RKO (cell line): Measurements from ENCODE around the gene CABP4.
"Not testable (repeated sequence)": the region's sequence is repeated elsewhere in the genome, so short reads cannot be mapped to it uniquely, and the experiment has no call there.

ENCODE experiments used
- DNase-seq: peaks from one replicate; pipeline ENCODE4 v3.0.0-alpha.2; 2016; ENCODE audit warnings: low spot score

CABP4 gene

DNA sequence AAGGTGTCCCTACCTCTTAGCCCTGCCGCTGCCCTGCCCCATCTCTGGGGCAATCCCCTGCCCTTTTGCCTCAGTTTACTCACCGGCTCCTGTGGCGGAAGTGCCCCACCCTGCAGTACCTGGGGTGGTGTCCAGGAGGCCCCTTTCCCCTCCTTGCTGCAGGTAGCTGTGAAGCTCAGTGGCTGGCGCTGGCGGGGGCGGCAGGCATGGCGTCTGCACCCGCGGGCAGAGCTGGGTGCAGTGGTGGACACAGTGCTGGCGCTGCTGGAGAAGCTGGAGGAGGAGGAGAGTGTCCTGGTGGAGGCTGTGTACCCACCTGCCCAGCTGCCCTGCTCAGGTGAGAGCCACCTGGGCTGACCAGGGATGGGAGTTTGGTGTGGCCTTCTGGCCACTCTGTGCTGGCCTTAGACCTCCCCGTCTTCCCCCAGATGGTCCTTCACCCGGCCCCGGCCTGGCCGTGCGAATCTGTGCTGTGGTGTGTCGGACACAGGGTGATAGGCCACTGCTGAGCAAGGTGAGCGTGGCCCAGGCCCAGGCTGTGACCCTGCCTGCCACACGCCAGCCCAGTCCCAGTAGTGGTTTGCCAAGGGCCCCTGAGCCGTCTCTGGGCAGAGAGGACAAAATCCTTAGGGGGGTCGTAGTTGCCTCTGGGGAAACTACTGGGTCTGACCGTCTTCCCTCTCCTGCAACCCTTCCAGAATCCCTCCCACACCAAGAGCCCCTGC, 35.7 kb upstream of the CABP4 start:
- DNase-seq = no peak

GRCh38 chr11:67420147-67420645, 35.0 kb upstream of the CABP4 start:
- DNase-seq = no peak

DNA sequence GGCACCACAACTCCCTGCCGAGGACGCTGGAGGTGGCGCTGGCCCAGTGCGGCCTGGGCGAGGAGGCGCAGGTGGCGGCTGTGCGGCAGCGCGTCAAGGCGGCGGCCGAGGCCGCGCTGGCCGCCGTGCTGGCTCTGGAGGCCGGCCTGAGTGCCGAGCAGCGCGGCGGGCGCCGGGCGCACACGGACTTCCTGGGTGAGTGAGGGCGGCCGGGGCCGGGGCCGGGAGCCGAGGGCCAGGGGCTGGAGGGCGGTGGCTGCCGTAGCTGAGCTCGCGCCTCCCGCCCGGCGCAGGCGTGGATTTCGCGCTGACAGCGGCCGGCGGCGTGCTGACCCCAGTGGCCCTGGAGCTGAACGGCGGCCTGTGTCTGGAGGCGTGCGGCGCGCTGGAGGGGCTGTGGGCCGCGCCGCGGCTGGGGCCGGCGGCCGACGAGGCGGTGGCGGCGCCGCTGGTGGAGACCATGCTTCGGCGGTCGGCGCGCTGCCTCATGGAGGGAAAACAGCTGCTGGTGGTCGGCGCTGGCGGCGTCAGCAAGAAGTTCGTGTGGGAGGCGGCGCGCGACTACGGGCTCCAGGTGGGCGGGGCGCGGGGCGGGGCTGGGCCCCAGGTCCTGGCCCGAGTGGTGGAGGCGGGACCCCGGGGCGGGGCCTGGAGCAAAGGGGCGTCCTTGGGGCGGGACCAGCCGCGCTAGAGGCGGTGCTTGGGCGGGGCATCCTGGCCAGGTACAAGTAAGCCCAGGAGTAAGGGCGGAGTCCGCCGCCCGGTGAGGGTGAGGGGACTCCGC, 34.3 kb upstream of the CABP4 start:
- peak; percentile 90 for DNase-seq

DNA sequence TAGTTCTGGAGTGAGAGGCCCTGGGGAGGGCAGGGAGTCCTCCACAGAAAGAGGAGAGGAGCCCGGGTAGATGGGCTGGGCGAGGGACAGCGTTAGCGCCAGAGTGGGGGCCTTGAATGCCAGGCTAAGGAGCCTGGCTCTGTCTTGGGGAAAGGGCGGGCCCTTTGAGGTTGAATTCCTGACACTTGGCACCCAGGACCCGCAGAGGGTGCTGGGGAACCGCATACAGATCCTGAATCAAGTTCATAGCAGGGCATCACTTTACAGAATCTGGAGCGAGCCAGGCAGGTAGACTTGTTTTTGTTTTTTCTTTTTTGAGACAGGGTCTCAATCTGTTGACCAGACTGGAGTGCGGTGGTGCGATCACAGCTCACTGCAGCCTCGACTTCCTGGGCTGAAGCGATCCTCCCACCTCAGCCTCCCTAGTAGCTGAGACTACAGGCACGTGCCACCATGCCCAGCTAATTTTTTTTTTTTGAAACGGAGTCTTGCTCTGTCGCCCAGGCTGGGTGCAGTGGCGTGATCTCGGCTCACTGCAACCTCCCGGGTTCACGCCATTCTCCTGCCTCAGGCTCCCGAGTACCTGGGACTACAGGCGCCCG, 33.6 kb upstream of the CABP4 start:
- DNase-seq = no peak

- DNase-seq = no peak
Measured at GRCh38 chr11:67422891-67423290, 32.3 kb upstream of the CABP4 start.

DNA sequence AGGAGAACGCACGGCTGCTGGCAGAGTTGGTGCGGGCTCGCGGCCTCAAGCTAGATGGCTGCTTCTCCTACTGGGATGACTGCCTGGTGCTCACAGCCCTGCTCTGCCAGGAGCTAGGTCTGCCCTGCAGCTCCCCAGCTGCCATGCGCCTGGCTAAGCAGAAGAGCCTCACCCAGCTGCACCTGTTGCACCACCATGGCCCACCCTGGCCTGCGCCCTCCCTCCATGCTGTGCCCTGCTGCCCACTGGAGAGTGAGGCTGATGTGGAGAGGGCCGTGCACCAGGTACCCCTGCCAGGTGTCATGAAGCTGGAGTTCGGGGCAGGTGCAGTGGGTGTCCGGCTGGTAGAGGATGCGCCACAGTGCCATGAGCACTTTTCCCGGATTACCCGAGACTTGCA, 31.7 kb upstream of the CABP4 start:
- DNase-seq = no peak

- DNase-seq = no peak
Measured at GRCh38 chr11:67423891-67424613, 31.1 kb upstream of the CABP4 start.

- DNase-seq = not testable (repeated sequence)
Measured at GRCh38 chr11:67427364-67427859, 27.7 kb upstream of the CABP4 start.

- DNase-seq = peak; percentile 97
Measured at GRCh38 chr11:67428052-67429001, 26.8 kb upstream of the CABP4 start, which contains the start of gene RPS6KB2. Gene RPS6KB2, plus strand, starts transcription at chr11:67428494. Its CDS starts 52 bp downstream, at chr11:67428546.

DNA sequence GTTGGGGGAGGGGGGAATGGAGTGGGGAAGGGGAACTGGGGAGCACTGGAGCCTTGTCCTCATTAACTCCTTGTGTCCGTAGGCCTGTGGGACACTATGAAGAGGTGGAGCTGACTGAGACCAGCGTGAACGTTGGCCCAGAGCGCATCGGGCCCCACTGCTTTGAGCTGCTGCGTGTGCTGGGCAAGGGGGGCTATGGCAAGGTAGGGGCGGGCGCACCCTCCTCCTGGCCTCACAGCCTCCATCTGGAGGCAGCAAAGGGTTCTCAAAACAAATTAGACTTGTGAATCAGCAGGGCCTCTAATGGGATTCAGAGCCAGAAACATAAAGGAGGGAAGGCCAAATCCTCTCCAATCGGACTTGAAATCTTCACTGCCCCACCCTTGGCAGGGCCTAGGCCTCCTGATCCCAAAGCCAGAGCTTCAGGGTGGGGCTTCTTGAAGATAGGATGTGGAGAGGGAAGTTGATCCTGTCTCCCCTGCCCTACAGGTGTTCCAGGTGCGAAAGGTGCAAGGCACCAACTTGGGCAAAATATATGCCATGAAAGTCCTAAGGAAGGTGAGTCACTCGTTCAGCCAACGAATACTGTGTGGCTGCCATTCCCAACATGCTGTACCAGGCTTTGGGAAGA, 26.0 kb upstream of the CABP4 start:
- DNase-seq = peak; percentile 47

DNA sequence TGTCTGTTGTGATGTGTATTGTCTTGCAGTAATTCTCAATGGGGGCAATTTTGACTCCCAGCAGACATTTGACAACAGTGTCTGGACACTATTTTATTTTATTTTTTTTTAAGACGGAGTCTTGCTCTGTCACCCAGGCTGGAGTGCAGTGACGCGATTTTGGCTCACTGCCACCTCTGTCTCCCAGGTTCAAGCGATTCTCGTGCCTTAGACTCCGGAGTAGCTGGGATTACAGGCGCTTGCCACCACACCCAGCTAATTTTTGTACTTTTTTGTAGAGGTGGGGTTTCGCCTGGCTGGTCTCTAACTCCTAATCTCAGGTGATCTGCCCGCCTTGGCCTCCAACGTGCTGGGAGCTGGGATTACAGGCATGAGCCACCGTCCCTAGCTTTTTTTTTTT, 25.4 kb upstream of the CABP4 start:
- DNase-seq = no peak

DNA sequence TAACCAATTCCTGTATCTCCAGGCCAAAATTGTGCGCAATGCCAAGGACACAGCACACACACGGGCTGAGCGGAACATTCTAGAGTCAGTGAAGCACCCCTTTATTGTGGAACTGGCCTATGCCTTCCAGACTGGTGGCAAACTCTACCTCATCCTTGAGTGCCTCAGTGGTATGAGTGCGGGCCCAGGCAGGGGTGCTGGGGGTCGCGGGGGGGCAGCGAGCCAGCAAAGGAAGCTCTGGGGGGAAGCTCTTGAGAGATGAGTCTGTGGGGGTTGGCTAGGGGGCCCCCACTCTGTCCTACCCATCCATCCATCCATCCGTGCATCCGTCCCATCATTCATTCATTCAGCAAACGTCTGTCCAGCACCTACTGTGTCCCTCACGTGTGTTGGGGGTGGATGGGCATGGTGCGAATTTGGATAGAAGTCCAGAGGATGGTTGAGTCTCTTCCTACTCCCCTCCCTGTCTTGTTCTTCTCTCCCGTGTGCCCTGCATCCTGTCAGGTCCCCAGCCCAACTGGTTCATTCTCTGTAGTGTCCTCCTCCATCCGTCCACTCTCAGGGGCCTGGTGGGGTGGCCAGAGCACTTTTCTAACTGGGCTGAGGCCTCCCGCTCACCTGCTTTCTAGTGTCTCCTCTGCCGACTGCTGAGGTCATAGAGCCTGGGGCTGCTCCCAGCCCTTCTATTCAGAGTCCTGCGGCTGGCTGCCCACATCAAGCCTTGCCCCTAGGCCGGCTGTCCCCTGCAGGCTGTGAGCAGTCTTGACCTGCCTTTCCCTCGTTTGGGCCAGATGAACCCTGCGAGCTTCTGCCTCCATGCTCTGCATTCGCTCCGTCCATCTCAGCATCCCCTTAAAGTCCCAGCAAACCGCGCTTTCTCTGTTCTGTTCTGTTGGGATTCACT, 23.6 kb upstream of the CABP4 start:
- no peak for DNase-seq

DNA sequence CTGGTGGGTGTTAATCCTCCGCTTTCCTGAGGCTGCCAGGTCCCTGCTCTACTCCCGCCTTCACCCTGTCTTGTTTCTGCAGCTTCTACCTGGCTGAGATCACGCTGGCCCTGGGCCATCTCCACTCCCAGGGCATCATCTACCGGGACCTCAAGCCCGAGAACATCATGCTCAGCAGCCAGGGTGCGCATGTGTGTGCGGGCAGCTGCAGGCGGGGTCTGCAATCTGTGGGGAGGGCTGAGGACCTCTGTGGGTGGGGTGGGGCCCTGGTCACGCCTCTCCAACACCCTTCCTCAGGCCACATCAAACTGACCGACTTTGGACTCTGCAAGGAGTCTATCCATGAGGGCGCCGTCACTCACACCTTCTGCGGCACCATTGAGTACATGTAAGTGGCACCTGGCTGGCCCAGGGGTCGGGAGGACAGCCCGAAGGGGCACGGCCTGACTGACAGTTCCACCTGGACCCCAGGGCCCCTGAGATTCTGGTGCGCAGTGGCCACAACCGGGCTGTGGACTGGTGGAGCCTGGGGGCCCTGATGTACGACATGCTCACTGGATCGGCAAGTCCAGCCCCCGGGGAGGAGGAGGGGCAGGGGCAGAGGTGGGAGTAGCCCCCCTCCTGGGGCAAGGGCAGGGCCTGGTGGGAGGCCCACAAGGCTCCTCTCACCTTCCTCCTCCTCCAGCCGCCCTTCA, 22.4 kb upstream of the CABP4 start:
- no peak for DNase-seq

DNA sequence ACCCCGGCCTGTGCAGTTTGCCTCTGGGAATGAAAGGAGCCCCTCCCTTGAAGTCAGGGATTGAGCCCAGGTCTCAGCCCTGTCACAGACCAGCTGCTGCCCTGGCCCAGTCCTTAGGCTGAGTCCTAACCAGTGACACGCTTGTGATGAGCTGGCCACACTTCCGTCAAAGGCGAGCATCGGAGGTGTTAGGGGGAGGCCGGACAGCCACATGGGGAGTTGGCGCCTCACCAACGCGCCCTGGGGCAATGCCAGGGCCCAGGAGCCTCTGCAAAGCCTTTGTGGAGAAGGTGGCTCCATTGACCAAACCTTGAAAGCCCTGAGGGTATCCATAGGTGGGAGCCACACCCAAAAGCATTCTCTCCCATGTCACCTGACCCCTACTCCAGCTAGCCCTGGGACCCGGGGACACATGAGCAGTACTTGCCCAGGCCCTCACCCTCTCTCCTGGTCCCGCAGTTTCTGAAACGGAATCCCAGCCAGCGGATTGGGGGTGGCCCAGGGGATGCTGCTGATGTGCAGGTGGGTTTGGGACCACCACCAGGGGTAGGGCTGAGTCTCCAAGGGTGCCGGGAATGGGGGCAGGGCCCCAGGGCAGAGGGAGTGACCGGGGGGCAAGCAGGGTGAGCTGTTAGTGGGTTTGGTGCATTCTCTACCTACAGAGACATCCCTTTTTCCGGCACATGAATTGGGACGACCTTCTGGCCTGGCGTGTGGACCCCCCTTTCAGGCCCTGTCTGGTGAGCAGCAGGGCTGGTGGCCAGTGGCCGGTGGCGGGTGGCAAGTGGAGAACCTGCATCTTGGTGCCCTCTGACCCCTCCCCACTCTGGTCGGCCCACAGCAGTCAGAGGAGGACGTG, 21.4 kb upstream of the CABP4 start:
- no peak for DNase-seq

DNA sequence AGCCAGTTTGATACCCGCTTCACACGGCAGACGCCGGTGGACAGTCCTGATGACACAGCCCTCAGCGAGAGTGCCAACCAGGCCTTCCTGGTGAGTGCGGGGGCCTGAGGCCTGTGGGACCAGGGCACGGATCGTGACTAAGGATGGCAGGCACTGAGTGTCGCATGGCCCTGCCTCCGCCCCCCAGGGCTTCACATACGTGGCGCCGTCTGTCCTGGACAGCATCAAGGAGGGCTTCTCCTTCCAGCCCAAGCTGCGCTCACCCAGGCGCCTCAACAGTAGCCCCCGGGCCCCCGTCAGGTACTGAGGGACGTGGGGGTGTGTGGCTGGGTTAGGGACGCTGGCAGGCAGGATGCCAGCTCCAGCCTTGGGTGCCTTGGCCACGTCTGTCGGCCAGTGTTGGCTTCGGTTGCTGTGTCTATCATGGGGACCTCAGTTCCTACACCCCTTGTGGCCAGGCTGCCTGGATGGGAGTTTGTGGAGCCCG, 20.7 kb upstream of the CABP4 start:
- DNase-seq = no peak

DNA sequence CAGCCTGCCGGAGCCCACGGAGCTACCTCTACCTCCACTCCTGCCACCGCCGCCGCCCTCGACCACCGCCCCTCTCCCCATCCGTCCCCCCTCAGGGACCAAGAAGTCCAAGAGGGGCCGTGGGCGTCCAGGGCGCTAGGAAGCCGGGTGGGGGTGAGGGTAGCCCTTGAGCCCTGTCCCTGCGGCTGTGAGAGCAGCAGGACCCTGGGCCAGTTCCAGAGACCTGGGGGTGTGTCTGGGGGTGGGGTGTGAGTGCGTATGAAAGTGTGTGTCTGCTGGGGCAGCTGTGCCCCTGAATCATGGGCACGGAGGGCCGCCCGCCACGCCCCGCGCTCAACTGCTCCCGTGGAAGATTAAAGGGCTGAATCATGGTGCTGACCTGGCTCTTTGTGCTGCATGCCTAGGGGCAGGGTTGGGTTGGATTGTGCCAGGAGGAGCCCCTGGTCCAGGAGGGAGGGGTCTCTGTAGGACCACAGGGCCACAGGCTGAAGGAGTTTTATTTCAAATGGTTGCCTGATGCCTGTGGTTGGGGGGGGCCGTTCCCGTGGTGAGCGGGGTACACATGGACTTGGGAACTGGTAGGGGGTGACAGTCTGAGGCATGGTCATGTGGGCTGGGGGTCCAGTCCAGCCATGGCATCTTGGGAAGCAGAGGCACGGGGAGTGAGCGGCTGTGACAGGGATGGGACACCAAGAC, 20.0 kb upstream of the CABP4 start:
- DNase-seq = no peak
